Natural killer cell (primary cell): ENCODE data around the gene MOV10L1. TPM values are rescaled to one million over a fixed set of nuclear protein-coding genes. Genes with fewer than 3 reads are reported as not detected.

Experiments
- ATAC-seq, 3 donors: fragments of 150-1000 bp in 2 of 3; fragments of 200-7000 bp in 1 of 3; cut with Tn5 transposase; 1 replicate in 1 of 3; 2 replicates in 2 of 3; pipeline ENCODE4 v1.10.0; 2021; ENCODE audit warnings: mild to moderate bottlenecking in 2 of 3, moderate library complexity in 2 of 3
- DNase-seq, 2 donors: peaks; one replicate each; pipeline versions ENCODE4 v3.0.0 to v3.0.0-alpha.2; 2013 to 2021; ENCODE audit warnings: mixed read lengths in 1 of 2
- H3K27ac ChIP-seq: one replicate; pipeline ENCODE4 v1.5.1; 2013; ENCODE audit warnings: mild to moderate bottlenecking, low read length
- H3K27me3 ChIP-seq: one replicate; pipeline ENCODE4 v1.6.1; 2013; ENCODE audit warnings: low read length; ENCODE audit not compliant: control insufficient read depth, insufficient read depth
- H3K36me3 ChIP-seq: one replicate; pipeline ENCODE4 v1.6.1; 2013; ENCODE audit warnings: low read length; ENCODE audit not compliant: control insufficient read depth, insufficient read depth
- H3K4me1 ChIP-seq: one replicate; pipeline ENCODE4 v1.6.1; 2013; ENCODE audit warnings: low read length; ENCODE audit not compliant: control insufficient read depth, insufficient read depth
- H3K4me3 ChIP-seq: one replicate; pipeline ENCODE4 v1.5.1; 2013; ENCODE audit warnings: low read length
- H3K9me3 ChIP-seq: one replicate; pipeline ENCODE4 v1.6.1; 2013; ENCODE audit warnings: low read length; ENCODE audit not compliant: control insufficient read depth, insufficient read depth
- H3K27ac Mint-ChIP-seq, 2 donors: one replicate each; pipeline ENCODE4 v1.8.0; 2022; ENCODE audit warnings: mild to moderate bottlenecking in 2 of 2, mixed read lengths in 2 of 2, moderate library complexity in 1 of 2
- H3K27me3 Mint-ChIP-seq, 2 donors: one replicate each; pipeline ENCODE4 v1.8.0; 2022; ENCODE audit warnings: low read depth in 2 of 2, mixed read lengths in 2 of 2
- H3K36me3 Mint-ChIP-seq: one replicate; pipeline ENCODE4 v1.8.0; 2022; ENCODE audit warnings: mixed read lengths
- H3K4me1 Mint-ChIP-seq, 2 donors: one replicate each; pipeline ENCODE4 v1.8.0; 2022; ENCODE audit warnings: mixed read lengths in 2 of 2
- H3K4me3 Mint-ChIP-seq: one replicate; pipeline ENCODE4 v1.8.0; 2022; ENCODE audit warnings: mild to moderate bottlenecking, moderate library complexity, mixed read lengths
- H3K9me3 Mint-ChIP-seq, 2 donors: one replicate each; pipeline ENCODE4 v1.8.0; 2022; ENCODE audit warnings: mixed read lengths in 2 of 2
- WGBS: methylation state at CpG from one replicate; pipeline ENCODE4 v1.1.7; 2013; ENCODE audit warnings: missing lambda C conversion rate; ENCODE audit not compliant: insufficient coverage; 5-methylcytosine and 5-hydroxymethylcytosine counted together
- intact Hi-C: fragments of 100-400 bp; cut with micrococcal nuclease; formaldehyde crosslinking; loops from one replicate; pipeline ENCODE4 v1.14.2; 2022
- total RNA-seq, 4 donors: library from RNA; stranded (reverse); fragments of 120-200 nt in 1 of 4; gene quantifications; one replicate each; pipeline versions ENCODE4 v1.2.3 to v1.2.4, GENCODE V29; 2013 to 2022
- TF ChIP-seq, protein P1 (sequence below): fragments of 200-600 bp; IDR thresholded peaks from one replicate; pipeline ENCODE4 v1.8.0; 2022; ENCODE audit warnings: antibody characterized with exemption

MOV10L1 gene
- total RNA-seq, 3 donors from 2014 or later (not counting 1 experiment from before 2014, with no cell fraction given): 1.0 to 1.7 TPM; not detected in 1

DNA sequence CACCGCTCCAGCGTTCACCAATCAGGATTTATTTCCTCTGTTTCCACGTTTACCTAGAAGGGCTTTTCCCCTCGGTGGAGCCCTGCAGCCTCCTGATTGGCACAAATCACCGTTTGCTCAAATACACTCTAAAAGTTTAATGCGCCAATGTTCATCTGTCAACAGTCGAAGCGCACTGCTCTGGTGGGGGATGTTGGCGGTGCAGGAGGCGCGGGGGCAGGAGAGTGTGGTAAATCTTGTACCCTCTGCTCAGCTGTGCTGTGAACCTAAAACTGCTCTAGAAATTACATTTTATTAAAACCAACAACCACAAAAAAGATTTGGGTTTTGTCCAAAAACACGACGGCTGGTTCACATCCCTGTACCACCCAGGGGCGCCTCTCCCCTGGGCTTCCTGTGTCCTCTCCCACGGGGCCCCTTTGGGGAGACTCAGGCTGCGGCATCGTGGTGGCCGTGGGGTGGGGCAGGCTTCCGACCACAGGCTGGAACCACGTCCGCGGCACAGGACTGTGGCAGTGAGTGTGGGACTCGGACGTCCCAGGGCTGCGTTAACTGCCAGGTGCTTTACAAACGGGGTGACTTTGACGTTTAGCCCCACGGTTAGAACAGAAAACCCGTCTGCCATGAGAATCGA lies 45.2 kb upstream of the MOV10L1 start:
- H3K27me3 Mint-ChIP-seq: peaks cover 16 to 18% of the 10 kb centered on the region in 2 donors
- no peaks in the 10 kb centered on the region for H3K9me3 ChIP-seq
- intact Hi-C loops: no loop called here
- no peak overlapping the region for H3K27ac Mint-ChIP-seq
- TF ChIP-seq, protein P1, sequence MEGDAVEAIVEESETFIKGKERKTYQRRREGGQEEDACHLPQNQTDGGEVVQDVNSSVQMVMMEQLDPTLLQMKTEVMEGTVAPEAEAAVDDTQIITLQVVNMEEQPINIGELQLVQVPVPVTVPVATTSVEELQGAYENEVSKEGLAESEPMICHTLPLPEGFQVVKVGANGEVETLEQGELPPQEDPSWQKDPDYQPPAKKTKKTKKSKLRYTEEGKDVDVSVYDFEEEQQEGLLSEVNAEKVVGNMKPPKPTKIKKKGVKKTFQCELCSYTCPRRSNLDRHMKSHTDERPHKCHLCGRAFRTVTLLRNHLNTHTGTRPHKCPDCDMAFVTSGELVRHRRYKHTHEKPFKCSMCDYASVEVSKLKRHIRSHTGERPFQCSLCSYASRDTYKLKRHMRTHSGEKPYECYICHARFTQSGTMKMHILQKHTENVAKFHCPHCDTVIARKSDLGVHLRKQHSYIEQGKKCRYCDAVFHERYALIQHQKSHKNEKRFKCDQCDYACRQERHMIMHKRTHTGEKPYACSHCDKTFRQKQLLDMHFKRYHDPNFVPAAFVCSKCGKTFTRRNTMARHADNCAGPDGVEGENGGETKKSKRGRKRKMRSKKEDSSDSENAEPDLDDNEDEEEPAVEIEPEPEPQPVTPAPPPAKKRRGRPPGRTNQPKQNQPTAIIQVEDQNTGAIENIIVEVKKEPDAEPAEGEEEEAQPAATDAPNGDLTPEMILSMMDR: no peak
- H3K4me3 Mint-ChIP-seq: peak overlapping the region; percentile 79
- H3K27me3 ChIP-seq: no peaks in the 10 kb centered on the region
- DNase-seq: no peak
- H3K36me3 Mint-ChIP-seq: no peaks in the 10 kb centered on the region
- H3K4me3 ChIP-seq: no peak overlapping the region
- peak; percentile 43 to 62 (median 54) for ATAC-seq
- WGBS: 2% methylated on average over 30 of the region's 30 CpGs
- H3K4me1 ChIP-seq: peaks cover 23% of the 10 kb centered on the region
- no peak overlapping the region for H3K27ac ChIP-seq
- no peaks in the 10 kb centered on the region for H3K9me3 Mint-ChIP-seq
- H3K4me1 Mint-ChIP-seq: peaks cover 8 to 9% of the 10 kb centered on the region in 2 donors
- H3K36me3 ChIP-seq: no peaks in the 10 kb centered on the region

DNA sequence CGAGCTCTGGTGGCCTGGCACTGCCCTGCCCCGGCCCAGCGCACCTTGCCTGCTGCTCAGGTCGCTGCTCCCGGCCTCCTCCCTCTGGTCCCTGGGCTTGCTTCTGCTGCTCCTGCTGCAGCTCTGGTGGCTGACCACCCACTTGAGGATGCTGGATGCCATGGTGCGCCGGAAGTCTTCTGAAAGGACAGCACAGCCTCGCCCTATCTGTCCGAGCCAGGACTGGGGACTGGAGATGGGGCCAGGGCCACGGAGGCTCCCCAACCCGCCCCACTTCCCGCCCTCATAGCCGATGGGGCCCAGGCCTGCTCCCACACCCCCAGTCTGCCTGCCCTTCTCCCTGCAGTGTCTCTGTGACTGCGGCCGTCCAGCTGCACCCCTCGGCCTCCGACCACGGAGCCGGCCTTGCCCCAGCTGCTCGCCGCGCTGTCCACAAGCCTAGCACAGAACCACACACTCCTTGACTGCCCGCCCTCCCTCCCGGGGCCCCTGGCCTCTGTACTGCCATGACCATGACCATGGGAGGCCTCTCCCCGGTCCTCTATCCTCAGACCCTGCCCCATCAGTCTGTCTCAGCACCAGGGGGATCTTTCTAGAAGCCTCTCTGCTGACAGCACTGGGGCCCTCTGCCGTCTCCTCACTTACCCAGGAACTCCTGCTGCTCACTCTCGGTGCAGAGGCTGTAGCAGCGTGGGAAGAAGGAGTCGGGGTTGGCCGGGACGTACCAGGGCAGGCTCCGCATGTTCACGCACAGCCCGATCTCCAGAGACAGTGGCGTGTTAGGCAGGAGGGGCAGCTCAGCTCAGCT lies 44.4 kb upstream of the MOV10L1 start:
- Mint-ChIP-seq H3K27ac (no peak overlapping the region), H3K4me1 (peaks cover 8 to 9% of the 10 kb centered on the region in 2 donors), H3K27me3 (peaks cover 16 to 18% of the 10 kb centered on the region in 2 donors), H3K9me3 (no peaks in the 10 kb centered on the region), H3K4me3 (no peak overlapping the region), H3K36me3 (no peaks in the 10 kb centered on the region)
- no peaks in the 10 kb centered on the region for H3K9me3 ChIP-seq
- no peak for ATAC-seq
- intact Hi-C loops: no loop called here
- no peaks in the 10 kb centered on the region for H3K27me3 ChIP-seq
- DNase-seq: no peak
- 85% methylated on average over 35 of the region's 35 CpGs for WGBS
- H3K4me3 ChIP-seq: no peak overlapping the region
- no peaks in the 10 kb centered on the region for H3K36me3 ChIP-seq
- peaks cover 23% of the 10 kb centered on the region for H3K4me1 ChIP-seq
- TF ChIP-seq, protein P1: no peak
- no peak overlapping the region for H3K27ac ChIP-seq

GRCh38 chr22:50046019-50046415 lies 43.8 kb upstream of the MOV10L1 start:
- no peaks in the 10 kb centered on the region for H3K27me3 ChIP-seq
- no peak for ATAC-seq
- H3K4me1 Mint-ChIP-seq: peaks cover 8 to 9% of the 10 kb centered on the region in 2 donors
- intact Hi-C loops: no loop called here
- TF ChIP-seq, protein P1: no peak
- no peak for DNase-seq
- H3K9me3 ChIP-seq: no peaks in the 10 kb centered on the region
- peaks cover 23% of the 10 kb centered on the region for H3K4me1 ChIP-seq
- H3K27ac Mint-ChIP-seq: no peak overlapping the region
- no peak overlapping the region for H3K4me3 ChIP-seq
- no peaks in the 10 kb centered on the region for H3K9me3 Mint-ChIP-seq
- H3K36me3 ChIP-seq: no peaks in the 10 kb centered on the region
- H3K36me3 Mint-ChIP-seq: no peaks in the 10 kb centered on the region
- no peak overlapping the region for H3K27ac ChIP-seq
- 90% methylated on average over 19 of the region's 19 CpGs for WGBS
- no peak overlapping the region for H3K4me3 Mint-ChIP-seq
- peaks cover 16 to 18% of the 10 kb centered on the region in 2 donors for H3K27me3 Mint-ChIP-seq
